ENCODE results near the gene VPS13A. TPM values are rescaled to one million over a fixed set of nuclear protein-coding genes. Genes with fewer than 3 reads are reported as not detected.

VPS13A gene
- total and polyA plus RNA-seq, 10 of the 15 experiments (the other 5 are each of a cell fraction or from before 2014, with no cell fraction given): 10.0 to 35.2 (median 21.1) TPM

- POLR2A ChIA-PET: no interaction called here
- H3K79me2 ChIP-seq (ENCODE audit: control insufficient read depth, insufficient read depth, low read length): no peaks in the 10 kb centered on the region
- no peak overlapping the region for H2AFZ ChIP-seq (ENCODE audit: control insufficient read depth, low read depth, low read length)
- no peak overlapping the region for H3K4me3 ChIP-seq
- H4K20me1 ChIP-seq (ENCODE audit: control insufficient read depth, insufficient read depth): no peaks in the 10 kb centered on the region
- H3K27ac ChIP-seq (ENCODE audit: control insufficient read depth, insufficient read depth): no peak overlapping the region
- DNase-seq (ENCODE audit: low read depth, low spot score): no peak
- H3K4me2 ChIP-seq (ENCODE audit: control insufficient read depth, insufficient read depth): no peak overlapping the region
- SMC1A ChIA-PET (ENCODE audit: uncharacterized antibody, unreplicated experiment): interaction anchor here (1.3 kb wide), 1 partner anchor 11 kb away, joined by 5 read pairs; no protein-coding TSS in a partner anchor
- no peaks in the 10 kb centered on the region for H3K9me3 ChIP-seq (replicated peaks; ENCODE audit: control insufficient read depth, insufficient read depth, low read length)
- ATAC-seq: no peak
- intact Hi-C loops (cut with micrococcal nuclease; ENCODE audit: unreplicated experiment): no loop called here
- no peaks in the 10 kb centered on the region for H3K4me1 ChIP-seq (ENCODE audit: control insufficient read depth, insufficient read depth, low read length)
- no peaks in the 10 kb centered on the region; a peak in 1 of 4 replicates for H3K36me3 ChIP-seq (ENCODE audit: control insufficient read depth in 2 of 2, insufficient read depth in 2 of 2, low read length in 1 of 2)
- in situ Hi-C loops (cut with MboI): no loop called here
- CTCF ChIA-PET: interaction anchor here (1.7 kb wide), 1 partner anchor 16 kb away, joined by 7 read pairs; no protein-coding TSS in a partner anchor
- TF ChIP-seq EP300 (IDR thresholded peaks at IDR 0.05; ENCODE audit: borderline replicate concordance in 1 of 2, control insufficient read depth in 1 of 2, low read depth in 2 of 2, low read length in 2 of 2) (no peak), GATAD2B (conservative IDR thresholded peaks at IDR 0.05; ENCODE audit: low read depth) (no peak), RAD51 (IDR thresholded peaks at IDR 0.05) (no peak), ZNF207 (IDR thresholded peaks at IDR 0.05; ENCODE audit: borderline replicate concordance) (no peak), SMAD1 (IDR thresholded peaks at IDR 0.05; ENCODE audit: low read depth, partially characterized antibody) (no peak), SPI1 (IDR thresholded peaks at IDR 0.05; ENCODE audit: borderline replicate concordance, insufficient read depth, low read depth, low read length) (no peak), SUZ12 (IDR thresholded peaks at IDR 0.05; ENCODE audit: unreplicated experiment) (no peak), IRF4 (IDR thresholded peaks at IDR 0.05; ENCODE audit: low read depth, low read length) (no peak), BMI1 (IDR thresholded peaks at IDR 0.05; ENCODE audit: borderline replicate concordance) (no peak), CHD1 (IDR thresholded peaks at IDR 0.05; ENCODE audit: low read depth, low read length) (no peak), JUNB (IDR thresholded peaks at IDR 0.05) (no peak), NFIC (IDR thresholded peaks at IDR 0.05; ENCODE audit: low read depth, low read length) (no peak), ATF3 (IDR thresholded peaks at IDR 0.05; ENCODE audit: borderline replicate concordance, extremely low read depth, low read depth, low read length) (no peak), TAF1 (IDR thresholded peaks at IDR 0.05; ENCODE audit: borderline replicate concordance, low read depth, low read length) (no peak)
- TF ChIP-seq, protein P1, sequence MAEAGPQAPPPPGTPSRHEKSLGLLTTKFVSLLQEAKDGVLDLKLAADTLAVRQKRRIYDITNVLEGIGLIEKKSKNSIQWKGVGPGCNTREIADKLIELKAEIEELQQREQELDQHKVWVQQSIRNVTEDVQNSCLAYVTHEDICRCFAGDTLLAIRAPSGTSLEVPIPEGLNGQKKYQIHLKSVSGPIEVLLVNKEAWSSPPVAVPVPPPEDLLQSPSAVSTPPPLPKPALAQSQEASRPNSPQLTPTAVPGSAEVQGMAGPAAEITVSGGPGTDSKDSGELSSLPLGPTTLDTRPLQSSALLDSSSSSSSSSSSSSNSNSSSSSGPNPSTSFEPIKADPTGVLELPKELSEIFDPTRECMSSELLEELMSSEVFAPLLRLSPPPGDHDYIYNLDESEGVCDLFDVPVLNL (IDR thresholded peaks at IDR 0.05; ENCODE audit: low read depth, low read length): no peak
- TF ChIP-seq, protein P2, sequence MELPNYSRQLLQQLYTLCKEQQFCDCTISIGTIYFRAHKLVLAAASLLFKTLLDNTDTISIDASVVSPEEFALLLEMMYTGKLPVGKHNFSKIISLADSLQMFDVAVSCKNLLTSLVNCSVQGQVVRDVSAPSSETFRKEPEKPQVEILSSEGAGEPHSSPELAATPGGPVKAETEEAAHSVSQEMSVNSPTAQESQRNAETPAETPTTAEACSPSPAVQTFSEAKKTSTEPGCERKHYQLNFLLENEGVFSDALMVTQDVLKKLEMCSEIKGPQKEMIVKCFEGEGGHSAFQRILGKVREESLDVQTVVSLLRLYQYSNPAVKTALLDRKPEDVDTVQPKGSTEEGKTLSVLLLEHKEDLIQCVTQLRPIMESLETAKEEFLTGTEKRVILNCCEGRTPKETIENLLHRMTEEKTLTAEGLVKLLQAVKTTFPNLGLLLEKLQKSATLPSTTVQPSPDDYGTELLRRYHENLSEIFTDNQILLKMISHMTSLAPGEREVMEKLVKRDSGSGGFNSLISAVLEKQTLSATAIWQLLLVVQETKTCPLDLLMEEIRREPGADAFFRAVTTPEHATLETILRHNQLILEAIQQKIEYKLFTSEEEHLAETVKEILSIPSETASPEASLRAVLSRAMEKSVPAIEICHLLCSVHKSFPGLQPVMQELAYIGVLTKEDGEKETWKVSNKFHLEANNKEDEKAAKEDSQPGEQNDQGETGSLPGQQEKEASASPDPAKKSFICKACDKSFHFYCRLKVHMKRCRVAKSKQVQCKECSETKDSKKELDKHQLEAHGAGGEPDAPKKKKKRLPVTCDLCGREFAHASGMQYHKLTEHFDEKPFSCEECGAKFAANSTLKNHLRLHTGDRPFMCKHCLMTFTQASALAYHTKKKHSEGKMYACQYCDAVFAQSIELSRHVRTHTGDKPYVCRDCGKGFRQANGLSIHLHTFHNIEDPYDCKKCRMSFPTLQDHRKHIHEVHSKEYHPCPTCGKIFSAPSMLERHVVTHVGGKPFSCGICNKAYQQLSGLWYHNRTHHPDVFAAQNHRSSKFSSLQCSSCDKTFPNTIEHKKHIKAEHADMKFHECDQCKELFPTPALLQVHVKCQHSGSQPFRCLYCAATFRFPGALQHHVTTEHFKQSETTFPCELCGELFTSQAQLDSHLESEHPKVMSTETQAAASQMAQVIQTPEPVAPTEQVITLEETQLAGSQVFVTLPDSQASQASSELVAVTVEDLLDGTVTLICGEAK (IDR thresholded peaks at IDR 0.05; ENCODE audit: borderline replicate concordance): no peak
- TF ChIP-seq, protein P3, sequence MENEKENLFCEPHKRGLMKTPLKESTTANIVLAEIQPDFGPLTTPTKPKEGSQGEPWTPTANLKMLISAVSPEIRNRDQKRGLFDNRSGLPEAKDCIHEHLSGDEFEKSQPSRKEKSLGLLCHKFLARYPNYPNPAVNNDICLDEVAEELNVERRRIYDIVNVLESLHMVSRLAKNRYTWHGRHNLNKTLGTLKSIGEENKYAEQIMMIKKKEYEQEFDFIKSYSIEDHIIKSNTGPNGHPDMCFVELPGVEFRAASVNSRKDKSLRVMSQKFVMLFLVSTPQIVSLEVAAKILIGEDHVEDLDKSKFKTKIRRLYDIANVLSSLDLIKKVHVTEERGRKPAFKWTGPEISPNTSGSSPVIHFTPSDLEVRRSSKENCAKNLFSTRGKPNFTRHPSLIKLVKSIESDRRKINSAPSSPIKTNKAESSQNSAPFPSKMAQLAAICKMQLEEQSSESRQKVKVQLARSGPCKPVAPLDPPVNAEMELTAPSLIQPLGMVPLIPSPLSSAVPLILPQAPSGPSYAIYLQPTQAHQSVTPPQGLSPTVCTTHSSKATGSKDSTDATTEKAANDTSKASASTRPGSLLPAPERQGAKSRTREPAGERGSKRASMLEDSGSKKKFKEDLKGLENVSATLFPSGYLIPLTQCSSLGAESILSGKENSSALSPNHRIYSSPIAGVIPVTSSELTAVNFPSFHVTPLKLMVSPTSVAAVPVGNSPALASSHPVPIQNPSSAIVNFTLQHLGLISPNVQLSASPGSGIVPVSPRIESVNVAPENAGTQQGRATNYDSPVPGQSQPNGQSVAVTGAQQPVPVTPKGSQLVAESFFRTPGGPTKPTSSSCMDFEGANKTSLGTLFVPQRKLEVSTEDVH (IDR thresholded peaks at IDR 0.05; ENCODE audit: low read depth, partially characterized antibody): no peak
- H3K9ac ChIP-seq (ENCODE audit: control insufficient read depth, insufficient read depth, low read length): no peak overlapping the region
- no peaks in the 10 kb centered on the region for H3K27me3 ChIP-seq (replicated peaks in 1 of 2; ENCODE audit: control insufficient read depth in 2 of 2, insufficient read depth in 2 of 2, low read length in 1 of 2)
- no peak for FAIRE-seq
- RAD21 ChIA-PET (ENCODE audit: unreplicated experiment): no interaction called here
- WGBS (ENCODE audit: insufficient coverage, insufficient replicate concordance, low lambda C conversion rate, missing lambda C conversion rate): 100% methylated on average over 2 of the region's 2 CpGs
- BruUV-seq (replicated peaks): no TSS peak
Measured at GRCh38 chr9:77307166-77307565, 129.8 kb downstream of the VPS13A start.
